Neural cell (in vitro differentiated cells): Measurements from ENCODE around the gene RPRD1B.

Experiments used
- EP300 ChIP-seq: fragments of 450-650 bp; conservative IDR thresholded peaks from 2 replicates; pipeline ENCODE4 v1.6.1; 2014; ENCODE audit warnings: antibody characterized with exemption, mild to moderate bottlenecking, moderate library complexity; ENCODE audit not compliant: poor library complexity, severe bottlenecking
- EZH2 ChIP-seq: fragments of 200-600, 300-800 bp; shearing (Covaris generic), sonication (generic); IDR thresholded peaks from 2 replicates; pipeline ENCODE4 v1.6.1; 2014; ENCODE audit warnings: antibody characterized with exemption, low read length, borderline replicate concordance, mild to moderate bottlenecking; ENCODE audit not compliant: insufficient read depth, poor library complexity, severe bottlenecking
- POLR2AphosphoS5 ChIP-seq: IDR thresholded peaks from 2 replicates; pipeline ENCODE4 v1.6.1; 2012
- SMC3 ChIP-seq: fragments of 450-650 bp; conservative IDR thresholded peaks from 2 replicates; pipeline ENCODE4 v1.6.1; 2014; ENCODE audit warnings: antibody characterized with exemption, mild to moderate bottlenecking, moderate library complexity; ENCODE audit not compliant: poor library complexity
- TF ChIP-seq, protein P1 (sequence below): fragments of 450-650 bp; IDR thresholded peaks from 2 replicates; pipeline ENCODE4 v1.5.1; 2014; ENCODE audit warnings: antibody characterized with exemption, mild to moderate bottlenecking, moderate library complexity; ENCODE audit not compliant: poor library complexity, severe bottlenecking
- TF ChIP-seq, protein P2 (sequence below): IDR thresholded peaks from 2 replicates; pipeline ENCODE4 v1.6.1; 2012; ENCODE audit warnings: borderline replicate concordance

DNA sequence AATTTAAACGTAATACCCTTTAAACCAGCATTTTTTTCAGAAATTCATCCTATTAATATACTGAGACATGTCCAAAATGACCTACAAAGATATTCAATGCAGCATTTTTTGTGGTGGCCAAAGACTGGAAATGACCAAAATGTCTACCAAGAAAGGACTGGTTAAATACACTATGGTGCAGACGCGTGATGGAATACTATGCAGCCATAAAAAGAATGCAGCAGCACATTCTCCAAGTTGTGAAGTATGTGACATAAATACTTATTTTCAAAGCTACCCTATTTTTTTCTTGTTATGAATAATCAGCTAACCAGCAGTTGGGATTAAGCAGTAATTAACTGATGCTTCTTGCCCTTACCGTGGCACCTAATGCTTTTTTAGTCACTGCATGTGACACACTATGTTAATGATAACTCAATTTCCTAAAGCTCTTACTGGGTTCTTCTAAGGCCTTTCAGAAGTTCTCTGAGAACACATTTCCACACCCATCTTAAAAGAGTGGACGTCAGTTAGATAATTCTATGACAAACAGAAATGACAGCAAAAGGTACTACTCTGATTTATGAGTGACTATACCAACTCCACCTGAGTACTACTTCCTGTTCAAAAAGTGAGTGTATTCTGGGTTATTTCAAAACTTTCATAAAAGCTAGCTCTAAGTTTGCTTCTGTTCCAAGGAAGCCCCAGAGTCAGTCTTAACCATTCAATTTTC is 25.2 kb upstream of the RPRD1B start:
- no peak for TF ChIP-seq EZH2
- TF ChIP-seq, protein P1, sequence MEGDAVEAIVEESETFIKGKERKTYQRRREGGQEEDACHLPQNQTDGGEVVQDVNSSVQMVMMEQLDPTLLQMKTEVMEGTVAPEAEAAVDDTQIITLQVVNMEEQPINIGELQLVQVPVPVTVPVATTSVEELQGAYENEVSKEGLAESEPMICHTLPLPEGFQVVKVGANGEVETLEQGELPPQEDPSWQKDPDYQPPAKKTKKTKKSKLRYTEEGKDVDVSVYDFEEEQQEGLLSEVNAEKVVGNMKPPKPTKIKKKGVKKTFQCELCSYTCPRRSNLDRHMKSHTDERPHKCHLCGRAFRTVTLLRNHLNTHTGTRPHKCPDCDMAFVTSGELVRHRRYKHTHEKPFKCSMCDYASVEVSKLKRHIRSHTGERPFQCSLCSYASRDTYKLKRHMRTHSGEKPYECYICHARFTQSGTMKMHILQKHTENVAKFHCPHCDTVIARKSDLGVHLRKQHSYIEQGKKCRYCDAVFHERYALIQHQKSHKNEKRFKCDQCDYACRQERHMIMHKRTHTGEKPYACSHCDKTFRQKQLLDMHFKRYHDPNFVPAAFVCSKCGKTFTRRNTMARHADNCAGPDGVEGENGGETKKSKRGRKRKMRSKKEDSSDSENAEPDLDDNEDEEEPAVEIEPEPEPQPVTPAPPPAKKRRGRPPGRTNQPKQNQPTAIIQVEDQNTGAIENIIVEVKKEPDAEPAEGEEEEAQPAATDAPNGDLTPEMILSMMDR = no peak
- no peak for TF ChIP-seq POLR2AphosphoS5
- TF ChIP-seq, protein P2, sequence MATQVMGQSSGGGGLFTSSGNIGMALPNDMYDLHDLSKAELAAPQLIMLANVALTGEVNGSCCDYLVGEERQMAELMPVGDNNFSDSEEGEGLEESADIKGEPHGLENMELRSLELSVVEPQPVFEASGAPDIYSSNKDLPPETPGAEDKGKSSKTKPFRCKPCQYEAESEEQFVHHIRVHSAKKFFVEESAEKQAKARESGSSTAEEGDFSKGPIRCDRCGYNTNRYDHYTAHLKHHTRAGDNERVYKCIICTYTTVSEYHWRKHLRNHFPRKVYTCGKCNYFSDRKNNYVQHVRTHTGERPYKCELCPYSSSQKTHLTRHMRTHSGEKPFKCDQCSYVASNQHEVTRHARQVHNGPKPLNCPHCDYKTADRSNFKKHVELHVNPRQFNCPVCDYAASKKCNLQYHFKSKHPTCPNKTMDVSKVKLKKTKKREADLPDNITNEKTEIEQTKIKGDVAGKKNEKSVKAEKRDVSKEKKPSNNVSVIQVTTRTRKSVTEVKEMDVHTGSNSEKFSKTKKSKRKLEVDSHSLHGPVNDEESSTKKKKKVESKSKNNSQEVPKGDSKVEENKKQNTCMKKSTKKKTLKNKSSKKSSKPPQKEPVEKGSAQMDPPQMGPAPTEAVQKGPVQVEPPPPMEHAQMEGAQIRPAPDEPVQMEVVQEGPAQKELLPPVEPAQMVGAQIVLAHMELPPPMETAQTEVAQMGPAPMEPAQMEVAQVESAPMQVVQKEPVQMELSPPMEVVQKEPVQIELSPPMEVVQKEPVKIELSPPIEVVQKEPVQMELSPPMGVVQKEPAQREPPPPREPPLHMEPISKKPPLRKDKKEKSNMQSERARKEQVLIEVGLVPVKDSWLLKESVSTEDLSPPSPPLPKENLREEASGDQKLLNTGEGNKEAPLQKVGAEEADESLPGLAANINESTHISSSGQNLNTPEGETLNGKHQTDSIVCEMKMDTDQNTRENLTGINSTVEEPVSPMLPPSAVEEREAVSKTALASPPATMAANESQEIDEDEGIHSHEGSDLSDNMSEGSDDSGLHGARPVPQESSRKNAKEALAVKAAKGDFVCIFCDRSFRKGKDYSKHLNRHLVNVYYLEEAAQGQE = no peak
- TF ChIP-seq SMC3 = no peak
- TF ChIP-seq EP300 = no peak
